ENCODE results near the gene ST3GAL3. TPM values are rescaled to one million over a fixed set of nuclear protein-coding genes. Genes with fewer than 3 reads are reported as not detected.

The ST3GAL3 gene
- total and polyA plus RNA-seq, 10 of the 15 experiments (the other 5 are each of a cell fraction or from before 2014, with no cell fraction given), result 1.2 to 19.3 (median 11.0) TPM

DNA sequence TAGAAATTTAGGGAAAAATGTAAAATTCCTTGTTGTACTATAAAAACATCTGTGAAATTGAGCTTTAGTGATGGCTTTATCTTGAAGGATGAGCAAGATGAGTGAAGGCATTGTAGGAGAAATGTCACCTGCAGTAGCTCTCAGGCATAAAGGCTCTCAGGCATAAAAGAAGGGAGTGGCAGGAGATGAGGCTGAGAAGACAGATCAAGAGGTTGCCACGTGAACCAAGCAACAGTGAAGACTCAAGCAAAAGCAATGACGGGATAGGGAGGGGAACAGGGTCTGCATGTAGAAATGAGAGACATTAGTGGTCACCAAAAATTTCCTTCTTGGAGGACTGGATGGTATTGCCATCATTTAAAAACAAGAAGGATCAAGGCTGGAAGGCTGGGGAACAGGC is 98.8 kb downstream of the ST3GAL3 start (continued):
- TF ChIP-seq, protein P1, sequence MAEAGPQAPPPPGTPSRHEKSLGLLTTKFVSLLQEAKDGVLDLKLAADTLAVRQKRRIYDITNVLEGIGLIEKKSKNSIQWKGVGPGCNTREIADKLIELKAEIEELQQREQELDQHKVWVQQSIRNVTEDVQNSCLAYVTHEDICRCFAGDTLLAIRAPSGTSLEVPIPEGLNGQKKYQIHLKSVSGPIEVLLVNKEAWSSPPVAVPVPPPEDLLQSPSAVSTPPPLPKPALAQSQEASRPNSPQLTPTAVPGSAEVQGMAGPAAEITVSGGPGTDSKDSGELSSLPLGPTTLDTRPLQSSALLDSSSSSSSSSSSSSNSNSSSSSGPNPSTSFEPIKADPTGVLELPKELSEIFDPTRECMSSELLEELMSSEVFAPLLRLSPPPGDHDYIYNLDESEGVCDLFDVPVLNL (IDR thresholded peaks at IDR 0.05; ENCODE audit: low read depth, low read length), result no peak
- no peak for TF ChIP-seq PAX8 (IDR thresholded peaks at IDR 0.05)

- Histone ChIP-seq H3K79me2 (ENCODE audit: control insufficient read depth, insufficient read depth, low read length) (no peaks in the 10 kb centered on the region), H3K27ac (ENCODE audit: control insufficient read depth, insufficient read depth) (no peak overlapping the region), H3K36me3 (ENCODE audit: control insufficient read depth in 2 of 2, insufficient read depth in 2 of 2, low read length in 1 of 2) (no peaks in the 10 kb centered on the region; a peak in 1 of 4 replicates), H3K4me3 (no peak overlapping the region), H2AFZ (ENCODE audit: control insufficient read depth, low read depth, low read length) (no peak overlapping the region), H3K9ac (ENCODE audit: control insufficient read depth, insufficient read depth, low read length) (no peak overlapping the region), H3K4me2 (ENCODE audit: control insufficient read depth, insufficient read depth) (no peak overlapping the region), H3K4me1 (ENCODE audit: control insufficient read depth, insufficient read depth, low read length) (no peaks in the 10 kb centered on the region), H3K27me3 (replicated peaks in 1 of 2; ENCODE audit: control insufficient read depth in 2 of 2, insufficient read depth in 2 of 2, low read length in 1 of 2) (no peaks in the 10 kb centered on the region), H3K9me3 (replicated peaks; ENCODE audit: control insufficient read depth, insufficient read depth, low read length) (no peaks in the 10 kb centered on the region; the same call in 1 of the 3 replicates), H4K20me1 (ENCODE audit: control insufficient read depth, insufficient read depth) (no peaks in the 10 kb centered on the region)
- BruUV-seq (replicated peaks), result no TSS peak
- DNase-seq (ENCODE audit: low read depth, low spot score), result no peak
- 100% methylated on average over 2 of the region's 2 CpGs for WGBS (ENCODE audit: insufficient coverage, insufficient replicate concordance, low lambda C conversion rate, missing lambda C conversion rate)
- TF ChIP-seq, protein P1 (IDR thresholded peaks at IDR 0.05; ENCODE audit: low read depth, low read length), result no peak
- TF ChIP-seq EGR1 (IDR thresholded peaks at IDR 0.05; ENCODE audit: borderline replicate concordance in 1 of 2, low read depth in 2 of 2, low read length in 2 of 2), result no peak
- TF ChIP-seq POLR2AphosphoS2 (IDR thresholded peaks at IDR 0.05; ENCODE audit: low read depth, low read length), result no peak
- TF ChIP-seq, protein P2, sequence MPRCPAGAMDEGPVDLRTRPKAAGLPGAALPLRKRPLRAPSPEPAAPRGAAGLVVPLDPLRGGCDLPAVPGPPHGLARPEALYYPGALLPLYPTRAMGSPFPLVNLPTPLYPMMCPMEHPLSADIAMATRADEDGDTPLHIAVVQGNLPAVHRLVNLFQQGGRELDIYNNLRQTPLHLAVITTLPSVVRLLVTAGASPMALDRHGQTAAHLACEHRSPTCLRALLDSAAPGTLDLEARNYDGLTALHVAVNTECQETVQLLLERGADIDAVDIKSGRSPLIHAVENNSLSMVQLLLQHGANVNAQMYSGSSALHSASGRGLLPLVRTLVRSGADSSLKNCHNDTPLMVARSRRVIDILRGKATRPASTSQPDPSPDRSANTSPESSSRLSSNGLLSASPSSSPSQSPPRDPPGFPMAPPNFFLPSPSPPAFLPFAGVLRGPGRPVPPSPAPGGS (IDR thresholded peaks at IDR 0.05; ENCODE audit: borderline replicate concordance, insufficient read depth, low read depth, low read length, poor library complexity, severe bottlenecking), result no peak
- no peak for TF ChIP-seq MXI1 (IDR thresholded peaks at IDR 0.05; ENCODE audit: low read depth, low read length)
- ChIA-PET CTCF (no interaction called here), POLR2A (no interaction called here), RAD21 (ENCODE audit: unreplicated experiment) (no interaction called here), SMC1A (ENCODE audit: uncharacterized antibody, unreplicated experiment) (no interaction called here)
- in situ Hi-C loops (cut with MboI) (no loop called here), intact Hi-C loops (cut with micrococcal nuclease; ENCODE audit: unreplicated experiment) (no loop called here)
- no peak for ATAC-seq
- no peak for FAIRE-seq
Observed at GRCh38 chr1:43809097-43809673, 101.8 kb downstream of the ST3GAL3 start.

Measured in GM12878 (cell line).